Measurements from ENCODE around the gene RIPOR2.
"Not testable (repeated sequence)": the region's sequence is repeated elsewhere in the genome, so short reads cannot be mapped to it uniquely, and the experiment has no call there.

RIPOR2 gene

DNA sequence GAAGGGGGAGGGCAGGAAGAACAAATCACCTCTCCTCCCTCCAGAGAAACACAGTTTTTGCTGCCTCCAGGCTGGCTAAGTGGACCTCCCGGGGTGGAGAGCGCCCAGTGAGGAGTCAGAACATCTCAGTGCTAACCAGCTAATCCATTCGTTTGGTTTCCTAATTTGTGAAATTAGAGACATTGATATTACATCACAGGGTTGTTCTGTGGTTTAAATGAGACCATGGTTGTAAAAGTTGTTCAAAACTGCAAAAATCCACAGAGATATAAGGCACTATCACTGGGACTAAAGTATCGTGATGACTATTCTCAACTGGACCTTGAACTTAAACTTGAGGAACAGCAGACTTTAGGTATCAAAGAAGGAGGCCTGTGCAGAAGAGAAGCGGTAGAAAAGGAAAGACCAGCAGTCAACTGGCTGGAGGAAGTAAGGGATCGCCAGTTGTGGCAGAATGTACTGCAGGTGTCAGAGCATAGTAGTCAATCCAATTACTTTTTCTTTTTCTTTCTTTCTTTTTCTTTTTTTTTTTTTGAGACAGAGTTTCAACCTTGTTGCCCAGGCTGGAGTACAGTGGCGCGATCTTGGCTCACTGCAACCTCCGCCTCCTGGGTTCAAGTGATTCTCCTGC, 33.9 kb downstream of the RIPOR2 start:
- FAIRE-seq = no peak

GRCh38 chr6:24900917-24901697, 34.7 kb downstream of the RIPOR2 start:
- no peak for FAIRE-seq

- FAIRE-seq = no peak
These were observed 35.8 kb downstream of the RIPOR2 start for GRCh38 chr6:24899997-24900325.

- FAIRE-seq = no peak
These were observed 36.4 kb downstream of the RIPOR2 start for GRCh38 chr6:24899136-24899996.

DNA sequence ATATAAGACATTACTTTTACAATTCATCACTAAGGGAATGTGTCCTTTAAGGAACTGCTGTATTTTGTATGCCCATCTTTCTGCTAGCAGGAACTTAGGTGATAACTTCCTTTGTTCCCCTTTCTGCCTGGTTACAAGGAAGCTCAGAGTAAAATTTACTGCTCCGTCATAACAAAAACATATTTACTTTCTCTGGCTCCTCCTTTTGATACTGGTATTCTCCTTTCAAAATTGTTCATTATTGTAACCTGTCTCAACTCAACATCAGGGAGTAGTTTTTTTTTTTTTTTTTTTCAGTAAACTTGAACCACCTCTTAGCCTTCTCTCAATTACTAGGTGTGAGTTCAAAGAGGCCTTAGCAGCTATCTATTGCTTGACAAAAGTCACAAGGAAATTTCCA, 37.1 kb downstream of the RIPOR2 start:
- no peak for FAIRE-seq

GRCh38 chr6:24897186-24897585, 38.6 kb downstream of the RIPOR2 start:
- FAIRE-seq = no peak

DNA sequence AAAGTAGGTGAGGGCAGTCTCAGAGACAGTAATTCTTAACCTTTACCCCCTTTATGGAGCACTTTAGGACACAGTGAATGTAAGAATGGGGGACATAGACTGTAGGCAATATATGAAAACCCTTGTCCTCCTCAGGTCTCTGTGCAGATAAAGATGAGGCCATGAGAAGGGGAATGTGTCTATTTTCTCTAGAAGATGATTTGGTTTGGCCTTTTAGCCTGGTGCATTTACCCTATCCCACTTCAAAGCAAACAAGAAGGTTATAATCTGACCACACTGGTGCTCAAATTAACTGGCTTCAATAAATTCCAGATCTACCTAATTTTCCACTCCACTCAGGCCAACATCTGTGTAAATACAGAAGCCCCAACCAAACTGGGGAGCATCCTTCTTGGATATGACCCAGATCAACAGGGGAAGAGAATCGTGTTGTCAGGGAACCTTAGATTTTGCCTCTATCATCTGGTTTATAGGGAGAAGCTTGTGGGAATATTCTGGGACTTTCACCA, 42.4 kb downstream of the RIPOR2 start:
- no peak for FAIRE-seq

- FAIRE-seq = no peak
These were observed 44.8 kb downstream of the RIPOR2 start for GRCh38 chr6:24891004-24891403.

DNA sequence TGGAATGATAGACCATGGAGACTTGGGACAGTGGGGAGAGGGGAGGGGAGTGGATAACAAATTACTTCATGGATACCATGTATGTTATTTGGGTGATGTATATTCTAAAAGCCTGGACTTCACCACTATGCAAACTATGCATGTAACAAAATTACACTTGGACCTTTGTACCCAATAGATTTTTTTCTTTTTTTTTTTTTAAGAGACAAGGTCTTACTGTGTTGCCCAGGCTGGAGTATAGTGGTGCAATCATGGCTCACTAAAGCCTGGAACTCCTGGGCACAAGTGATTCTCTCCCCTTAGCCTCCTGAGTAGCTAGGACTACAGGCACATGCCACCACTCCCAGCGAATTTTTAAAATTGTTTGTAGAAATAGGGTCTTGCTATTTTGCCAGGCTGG, 45.3 kb downstream of the RIPOR2 start:
- no peak for FAIRE-seq

DNA sequence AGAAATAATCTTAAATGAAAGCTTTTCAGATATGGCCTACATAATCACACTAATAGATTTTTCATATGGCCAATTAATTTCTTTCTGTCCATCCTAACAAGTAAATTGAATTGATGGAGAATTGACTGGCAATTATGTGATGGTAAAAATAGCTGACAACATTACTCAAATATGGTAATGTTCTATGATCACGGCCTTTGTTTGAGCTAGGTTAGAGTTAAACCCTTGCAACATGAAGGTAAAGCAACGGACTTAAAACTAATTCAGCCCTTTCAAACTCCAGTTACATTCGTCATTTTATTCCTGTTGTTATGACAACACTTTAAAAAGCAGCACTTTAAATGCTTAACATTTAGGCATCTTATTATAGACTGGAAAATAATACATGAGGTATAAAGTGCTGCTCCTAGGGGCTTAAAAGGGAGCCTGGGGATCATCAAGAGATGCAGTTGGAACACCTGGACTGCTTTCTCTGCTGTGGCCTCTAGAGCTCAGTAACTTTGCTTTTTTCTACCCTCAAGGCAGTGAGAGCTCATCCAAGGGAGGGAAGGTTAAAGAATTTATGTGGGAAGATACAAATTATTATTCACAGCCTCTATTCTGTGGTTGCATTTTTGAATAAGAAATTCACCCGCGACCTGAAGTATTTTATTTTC, 46.9 kb downstream of the RIPOR2 start:
- no peak for FAIRE-seq

GRCh38 chr6:24887545-24888140, 48.1 kb downstream of the RIPOR2 start:
- no peak for FAIRE-seq

DNA sequence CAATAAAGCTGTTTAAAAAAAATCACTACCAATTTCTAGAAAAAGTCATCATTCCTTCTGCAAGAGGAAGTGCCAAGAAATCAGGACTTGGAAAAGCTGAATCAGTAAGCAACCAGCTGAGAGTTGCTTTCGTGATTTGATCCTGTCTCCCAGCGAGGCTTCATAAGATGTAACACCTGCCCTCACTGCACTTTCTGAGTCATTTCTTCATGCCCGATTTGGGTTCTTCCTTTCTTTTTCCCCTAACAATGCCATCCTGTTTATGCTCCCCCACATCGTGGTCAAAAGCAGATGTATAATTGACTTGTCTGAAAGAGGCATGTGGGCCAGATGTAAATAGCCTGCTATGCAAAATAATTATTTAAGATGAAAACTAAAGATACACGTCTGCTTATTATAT, 52.1 kb downstream of the RIPOR2 start:
- FAIRE-seq = no peak

GRCh38 chr6:24882835-24883555, 52.8 kb downstream of the RIPOR2 start:
- FAIRE-seq = no peak

DNA sequence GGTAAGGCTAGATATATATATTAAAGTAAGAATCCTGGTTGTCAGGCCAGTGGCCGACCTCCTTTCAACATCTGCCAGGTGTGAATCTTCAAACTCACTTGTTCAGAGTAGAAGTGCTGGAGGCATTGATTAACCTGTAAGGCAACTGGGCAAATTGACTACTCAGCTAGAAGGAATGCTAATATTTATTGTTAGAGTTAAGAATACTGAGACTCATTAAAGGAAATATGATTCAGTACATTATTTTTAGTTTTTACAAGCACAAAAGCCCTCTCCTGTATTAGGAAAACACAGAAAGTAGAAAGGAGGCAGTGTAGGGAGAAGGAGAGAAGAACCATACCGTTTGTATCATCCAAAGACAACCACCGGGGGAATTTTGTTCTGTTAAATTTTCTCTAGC, 53.5 kb downstream of the RIPOR2 start:
- no peak for FAIRE-seq

GRCh38 chr6:24881376-24881775, 54.4 kb downstream of the RIPOR2 start:
- no peak for FAIRE-seq

GRCh38 chr6:24880451-24880850, 55.3 kb downstream of the RIPOR2 start:
- no peak for FAIRE-seq

DNA sequence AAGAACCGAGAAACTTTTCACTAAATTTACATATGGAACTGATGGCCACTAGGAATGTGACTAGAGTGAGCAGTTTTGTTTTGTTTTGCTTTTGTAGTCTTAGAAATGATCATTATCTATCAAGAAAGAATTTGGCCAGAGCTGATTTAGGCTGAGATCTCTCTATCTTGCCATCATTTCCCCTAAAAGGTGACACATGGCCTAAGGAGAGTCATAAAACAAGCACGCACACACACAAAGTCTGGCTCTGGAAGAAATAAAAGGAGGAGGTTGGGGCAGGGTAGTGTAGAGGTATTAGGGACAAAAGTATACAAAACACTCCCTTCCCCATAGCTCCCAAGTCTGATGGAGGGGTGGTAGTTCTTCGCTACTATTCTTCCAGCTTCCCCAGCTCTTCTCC, 56.4 kb downstream of the RIPOR2 start:
- FAIRE-seq = no peak

GRCh38 chr6:24877747-24878146, 58.0 kb downstream of the RIPOR2 start:
- FAIRE-seq = not testable (repeated sequence)

- no peak for FAIRE-seq
These were observed 59.0 kb downstream of the RIPOR2 start for GRCh38 chr6:24876499-24877465.

GRCh38 chr6:24875534-24875901, 60.2 kb downstream of the RIPOR2 start:
- no peak for FAIRE-seq

Measured in colon (tissue), 2 donors.